H9 (cell line): ENCODE results near the gene ODC1. TPM values are rescaled to one million over a fixed set of nuclear protein-coding genes. Genes with fewer than 3 reads are reported as not detected.

Source experiments
- DNase-seq: peaks from one replicate; pipeline ENCODE4 v3.0.0-alpha.2; 2017
- H2AFZ ChIP-seq: one replicate; pipeline ENCODE4 v1.6.1; 2013; ENCODE audit warnings: mild to moderate bottlenecking, low read length, control low read depth, moderate library complexity
- H2AK5ac ChIP-seq: 2 replicates; pipeline ENCODE4 v1.6.1; 2013; ENCODE audit warnings: low read length, control low read depth, mixed read lengths; ENCODE audit not compliant: insufficient read length
- H2BK120ac ChIP-seq: one replicate; pipeline ENCODE4 v1.6.1; 2013; ENCODE audit warnings: low read depth, mild to moderate bottlenecking, low read length, control low read depth, inconsistent platforms; ENCODE audit not compliant: poor library complexity, severe bottlenecking
- H2BK12ac ChIP-seq: 2 replicates; pipeline ENCODE4 v1.6.1; 2013; ENCODE audit warnings: low read length, control low read depth, mixed read lengths, low read depth; ENCODE audit not compliant: insufficient read length
- H2BK15ac ChIP-seq: 2 replicates; pipeline ENCODE4 v1.6.1; 2013; ENCODE audit warnings: low read depth, low read length, control low read depth
- H2BK20ac ChIP-seq: one replicate; pipeline ENCODE4 v1.6.1; 2013; ENCODE audit warnings: low read depth, mild to moderate bottlenecking, low read length, control low read depth, inconsistent platforms; ENCODE audit not compliant: poor library complexity, severe bottlenecking
- H2BK5ac ChIP-seq: 2 replicates; pipeline ENCODE4 v1.6.1; 2013; ENCODE audit warnings: low read length, control low read depth, mixed read lengths; ENCODE audit not compliant: insufficient read length
- H3K14ac ChIP-seq: 2 replicates; pipeline ENCODE4 v1.6.1; 2013; ENCODE audit warnings: low read length, control low read depth; ENCODE audit not compliant: insufficient read depth
- H3K18ac ChIP-seq: 2 replicates; pipeline ENCODE4 v1.6.1; 2013; ENCODE audit warnings: low read depth, mild to moderate bottlenecking, mixed read lengths, low read length, control low read depth; ENCODE audit not compliant: insufficient read length
- H3K23ac ChIP-seq: 2 replicates; pipeline ENCODE4 v1.6.1; 2013; ENCODE audit warnings: low read length, control low read depth, mixed read lengths, low read depth; ENCODE audit not compliant: insufficient read length
- H3K23me2 ChIP-seq: 2 replicates; pipeline ENCODE4 v1.6.1; 2013; ENCODE audit warnings: low read depth, mild to moderate bottlenecking, mixed read lengths, low read length, control low read depth; ENCODE audit not compliant: insufficient read length, poor library complexity, severe bottlenecking
- H3K27ac ChIP-seq: 2 replicates; pipeline ENCODE4 v1.5.1; 2013; ENCODE audit warnings: low read length, control low read depth, mixed read lengths, low read depth; ENCODE audit not compliant: insufficient read length
- H3K27me3 ChIP-seq: 2 replicates; pipeline ENCODE4 v1.6.1; 2013; ENCODE audit warnings: low read length, control low read depth, inconsistent platforms; ENCODE audit not compliant: insufficient read depth
- H3K4ac ChIP-seq: 2 replicates; pipeline ENCODE4 v1.6.1; 2013; ENCODE audit warnings: low read depth, mild to moderate bottlenecking, control low read depth, inconsistent platforms, low read length, moderate library complexity
- H3K4me1 ChIP-seq: 2 replicates; pipeline ENCODE4 v1.6.1; 2013; ENCODE audit warnings: low read length, control low read depth, inconsistent platforms; ENCODE audit not compliant: insufficient read depth
- H3K4me2 ChIP-seq: 2 replicates; pipeline ENCODE4 v1.6.1; 2013; ENCODE audit warnings: low read length, control low read depth, mixed read lengths; ENCODE audit not compliant: insufficient read length, insufficient read depth
- H3K56ac ChIP-seq: 2 replicates; pipeline ENCODE4 v1.6.1; 2013; ENCODE audit warnings: low read depth, mild to moderate bottlenecking, mixed read lengths, low read length, control low read depth; ENCODE audit not compliant: insufficient read length
- H3K79me1 ChIP-seq: 2 replicates; pipeline ENCODE4 v1.6.1; 2013; ENCODE audit warnings: low read depth, mild to moderate bottlenecking, moderate library complexity, low read length, control low read depth, inconsistent platforms; ENCODE audit not compliant: insufficient read depth, poor library complexity, severe bottlenecking
- H3K79me2 ChIP-seq: 2 replicates; pipeline ENCODE4 v1.6.1; 2013; ENCODE audit warnings: low read length, control low read depth, inconsistent platforms; ENCODE audit not compliant: insufficient read depth
- H3K9ac ChIP-seq: 2 replicates; pipeline ENCODE4 v1.6.1; 2013; ENCODE audit warnings: low read length, control low read depth, mixed read lengths; ENCODE audit not compliant: insufficient read length; ENCODE audit errors: extremely low read depth
- H3K9me3 ChIP-seq: one replicate; pipeline ENCODE4 v1.6.1; 2013; ENCODE audit warnings: low read depth, low read length, inconsistent platforms; ENCODE audit not compliant: control insufficient read depth
- H3T11ph ChIP-seq: one replicate; pipeline ENCODE4 v1.6.1; 2013; ENCODE audit warnings: mild to moderate bottlenecking, low read length, control low read depth, inconsistent platforms
- H4K20me1 ChIP-seq: one replicate; pipeline ENCODE4 v1.6.1; 2013; ENCODE audit not compliant: control insufficient read depth, insufficient read length, insufficient read depth
- H4K5ac ChIP-seq: 2 replicates; pipeline ENCODE4 v1.6.1; 2013; ENCODE audit warnings: low read depth, mild to moderate bottlenecking, mixed read lengths, low read length, control low read depth; ENCODE audit not compliant: insufficient read length
- H4K8ac ChIP-seq: replicated peaks from 2 replicates; pipeline ENCODE4 v1.6.1; 2013; ENCODE audit warnings: low read length, control low read depth, mixed read lengths, low read depth; ENCODE audit not compliant: insufficient read length
- H4K91ac ChIP-seq: 2 replicates; pipeline ENCODE4 v1.6.1; 2013; ENCODE audit warnings: low read depth, mild to moderate bottlenecking, moderate library complexity, mixed read lengths, low read length, control low read depth; ENCODE audit not compliant: insufficient read length
- H3K27ac Mint-ChIP-seq, 3 experiments: 2 replicates in 2 of 3; 3 replicates in 1 of 3; pipeline ENCODE4 v1.8.0; 2020 to 2021; ENCODE audit warnings: mixed read lengths in 3 of 3, mild to moderate bottlenecking in 1 of 3, moderate library complexity in 1 of 3
- H3K27me3 Mint-ChIP-seq: 2 replicates; pipeline ENCODE4 v1.8.0; 2021; ENCODE audit warnings: low read depth, mild to moderate bottlenecking, moderate library complexity, mixed read lengths
- H3K36me3 Mint-ChIP-seq, 3 experiments: 2 replicates in 2 of 3; 3 replicates in 1 of 3; pipeline ENCODE4 v1.8.0; 2020 to 2021; ENCODE audit warnings: low read depth in 3 of 3, mixed read lengths in 3 of 3; ENCODE audit not compliant: insufficient read depth in 1 of 3
- H3K4me1 Mint-ChIP-seq, 2 experiments: 2 replicates each; pipeline ENCODE4 v1.8.0; 2020; ENCODE audit warnings: mixed read lengths in 2 of 2
- H3K4me3 Mint-ChIP-seq, 2 experiments: 2 replicates in 1 of 2; 3 replicates in 1 of 2; pipeline ENCODE4 v1.8.0; 2020 to 2021; ENCODE audit warnings: mild to moderate bottlenecking in 2 of 2, mixed read lengths in 2 of 2, moderate library complexity in 1 of 2
- H3K9me3 Mint-ChIP-seq, 2 experiments: 2 replicates in 1 of 2; 3 replicates in 1 of 2; pipeline ENCODE4 v1.8.0; 2020; ENCODE audit warnings: mild to moderate bottlenecking in 2 of 2, mixed read lengths in 2 of 2, moderate library complexity in 1 of 2
- CTCF ChIP-seq: fragments of 200-600 bp; sonication (generic); conservative IDR thresholded peaks from 3 replicates; pipeline ENCODE4 v1.8.0; 2021; ENCODE audit warnings: antibody characterized with exemption, mild to moderate bottlenecking
- WGBS: extraction: QIAGEN DNeasy Blood & Tissue Kit; methylation state at CpG from one replicate; pipeline ENCODE4 v1.1.7; 2013; ENCODE audit warnings: missing lambda C conversion rate, low lambda C conversion rate, mixed read lengths; ENCODE audit not compliant: insufficient read length; ENCODE audit errors: extremely low coverage; 5-methylcytosine and 5-hydroxymethylcytosine counted together
- total RNA-seq: library from RNA; stranded (reverse); gene quantifications from 2 replicates; pipeline ENCODE4 v1.2.1, GENCODE V29; 2021

The ODC1 gene
- total RNA-seq, 1 experiment from 2014 or later, result 48.3 TPM

- H3K27me3 Mint-ChIP-seq, result no peaks in the 10 kb centered on the region; the same call in 1 of the 2 replicates
- Histone ChIP-seq H3K79me1 (no peaks in the 10 kb centered on the region), H2AFZ (no peak overlapping the region), H4K8ac (no peak overlapping the region), H3K23me2 (no peaks in the 10 kb centered on the region), H3T11ph (no peak overlapping the region), H3K9me3 (no peaks in the 10 kb centered on the region), H2BK5ac (no peak overlapping the region), H4K5ac (no peak overlapping the region), H3K14ac (no peak overlapping the region; the same call in 1 of the 2 replicates), H3K4me2 (no peak overlapping the region), H3K79me2 (no peaks in the 10 kb centered on the region), H4K20me1 (no peaks in the 10 kb centered on the region), H3K9ac (no peak overlapping the region), H3K27me3 (no peaks in the 10 kb centered on the region), H3K23ac (no peak overlapping the region), H2BK15ac (no peak overlapping the region), H3K27ac (no peak overlapping the region), H3K4me1 (no peaks in the 10 kb centered on the region), H2AK5ac (no peak overlapping the region), H3K18ac (no peak overlapping the region), H3K56ac (no peak overlapping the region), H2BK20ac (no peak overlapping the region), H3K4ac (no peak overlapping the region), H4K91ac (no peak overlapping the region), H2BK12ac (no peak overlapping the region), H2BK120ac (no peak overlapping the region)
- no peak overlapping the region for H3K27ac Mint-ChIP-seq
- DNase-seq, result no peak
- no CpG with 5 or more reads among the region's 11 CpGs for WGBS
- no peaks in the 10 kb centered on the region for H3K9me3 Mint-ChIP-seq
- H3K4me3 Mint-ChIP-seq, result no peak overlapping the region
- H3K36me3 Mint-ChIP-seq, result no peaks in the 10 kb centered on the region
- TF ChIP-seq CTCF, result no peak; the same call in 2 of the 3 replicates
- peaks cover under 1 to 4% of the 10 kb centered on the region in 2 experiments; a peak in 1 of 4 replicates for H3K4me1 Mint-ChIP-seq
Measured at GRCh38 chr2:10466801-10467200, 18.7 kb upstream of the ODC1 start.
